Vagina (tissue), 2 donors: Measurements from ENCODE around the gene CD160.

Source experiments
- CTCF ChIP-seq, 3 experiments: fragments of 450-650 bp in 2 of 3; fragments of 200-600 bp in 1 of 3; sonication (generic) in 1 of 3; IDR thresholded peaks; one replicate each; pipeline ENCODE4 v1.5.1; 2017 to 2019; ENCODE audit warnings: antibody characterized with exemption in 3 of 3, mild to moderate bottlenecking in 2 of 3, moderate library complexity in 2 of 3
- POLR2AphosphoS5 ChIP-seq, 2 donors: sonication (generic); formaldehyde crosslinking; IDR thresholded peaks; one replicate each; pipeline ENCODE4 v1.9.0; 2017; ENCODE audit warnings: antibody characterized with exemption in 2 of 2, mild to moderate bottlenecking in 2 of 2, low read depth in 1 of 2; ENCODE audit not compliant: insufficient read depth in 1 of 2

DNA sequence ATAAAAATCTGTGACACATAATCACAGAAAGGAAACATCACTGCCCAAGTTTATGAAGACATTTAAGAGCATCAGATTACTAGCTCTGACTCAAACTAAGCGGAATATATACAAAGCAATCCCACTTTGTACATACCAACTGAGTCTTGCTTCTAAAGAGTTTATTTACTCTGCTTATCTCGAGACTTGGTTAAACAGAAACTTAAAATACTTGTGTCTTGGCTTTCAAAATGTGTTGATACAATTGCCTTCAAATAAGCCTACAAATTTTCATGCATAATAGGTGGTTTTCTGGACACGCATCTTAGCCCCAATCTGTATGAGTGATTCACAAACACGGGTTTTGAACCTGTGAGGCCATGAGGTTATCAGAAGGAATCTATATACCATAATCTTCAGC is 21.0 kb downstream of the CD160 start:
- TF ChIP-seq POLR2AphosphoS5 (IDR thresholded peaks at IDR 0.05; ENCODE audit: insufficient read depth in 1 of 2, low read depth in 1 of 2): no peak
- TF ChIP-seq CTCF (IDR thresholded peaks at IDR 0.05): no peak
